Measurements from ENCODE around the gene RRAGD. TPM values are rescaled to one million over a fixed set of nuclear protein-coding genes. Genes with fewer than 3 reads are reported as not detected.

RRAGD gene
- total and polyA plus RNA-seq, 2 experiments from 2014 or later: 7.0 to 20.1 TPM

GRCh38 chr6:89353118-89353556 is 58.9 kb downstream of the RRAGD start (continued):
- TF ChIP-seq ETS1 (IDR thresholded peaks at IDR 0.05) (no peak), EZH2phosphoT487 (IDR thresholded peaks at IDR 0.05; ENCODE audit: unreplicated experiment) (no peak), CREB1 (CRISPR knock-in tag; IDR thresholded peaks at IDR 0.05; ENCODE audit: low read depth) (no peak), NANOG (IDR thresholded peaks at IDR 0.05; ENCODE audit: borderline replicate concordance) (no peak), ZNF331 (CRISPR knock-in tag; IDR thresholded peaks at IDR 0.05; ENCODE audit: low read depth) (no peak)

- Histone ChIP-seq H3K27ac (ENCODE audit: low read depth) (no peak within 1 kb of the TSS), H3K9me2 (ENCODE audit: insufficient read depth) (no peaks in the 10 kb centered on the region), H3K4me2 (peak within 1 kb of the TSS; percentile 92), H3K4me1 (ENCODE audit: insufficient read depth) (peaks cover 8% of the 10 kb centered on the region; the same call in 1 of the 2 replicates), H3K79me2 (replicated peaks; ENCODE audit: insufficient read depth) (no peaks in the 10 kb centered on the region), H2AFZ (peak within 1 kb of the TSS; percentile 93), H3F3A (replicated peaks; ENCODE audit: low read depth) (0 out of 2 replicates have a peak, but pooled peaks cover 4% of the 10 kb centered on the region), H3K36me3 (ENCODE audit: insufficient read depth) (no peaks in the 10 kb centered on the region), H4K20me1 (replicated peaks; ENCODE audit: insufficient read depth) (no peaks in the 10 kb centered on the region), H3K4me3 (peak within 1 kb of the TSS; percentile 69), H3K27me3 (ENCODE audit: insufficient read depth) (peaks cover 25% of the 10 kb centered on the region)
- Mint-ChIP-seq H3K27me3 (ENCODE audit: insufficient read depth, low read depth, poor library complexity) (peaks cover 17% of the 10 kb centered on the region), H3K9me3 (no peaks in the 10 kb centered on the region), H3K4me1 (peaks cover 28% of the 10 kb centered on the region), H3K27ac (no peak within 1 kb of the TSS), H3K4me3 (peak within 1 kb of the TSS; percentile 89), H3K36me3 (ENCODE audit: low read depth) (no peaks in the 10 kb centered on the region)
- TF ChIP-seq POLR2AphosphoS5 (IDR thresholded peaks at IDR 0.05; ENCODE audit: low read depth): peak; percentile 49
- peak; percentile 78 for TF ChIP-seq CREB1 (CRISPR knock-in tag; IDR thresholded peaks at IDR 0.05; ENCODE audit: low read depth)
- no peak for TF ChIP-seq ZNF114 (CRISPR knock-in tag; IDR thresholded peaks at IDR 0.05)
- TF ChIP-seq STAT1 (IDR thresholded peaks at IDR 0.05; ENCODE audit: unreplicated experiment): no peak
- DNase-seq (ENCODE audit: low spot score) (peak; percentile 85), ATAC-seq (peak; percentile 92)
These were observed 59.6 kb downstream of the RRAGD start, which contains the start of gene UBE2J1 for GRCh38 chr6:89352278-89353117. TSS of gene UBE2J1 (minus strand) at chr6:89352722. CDS start at chr6:89352569, 153 bp downstream.

GRCh38 chr6:89351671-89352277 is 60.3 kb downstream of the RRAGD start:
- Histone ChIP-seq H3F3A (replicated peaks; ENCODE audit: low read depth) (0 out of 2 replicates have a peak, but pooled peaks cover 4% of the 10 kb centered on the region), H3K4me1 (ENCODE audit: insufficient read depth) (peaks cover 8% of the 10 kb centered on the region; the same call in 1 of the 2 replicates), H3K4me3 (peak overlapping the region; percentile 69), H3K4me2 (peak overlapping the region; percentile 92), H3K27me3 (ENCODE audit: insufficient read depth) (peaks cover 25% of the 10 kb centered on the region), H3K36me3 (ENCODE audit: insufficient read depth) (no peaks in the 10 kb centered on the region), H4K20me1 (replicated peaks; ENCODE audit: insufficient read depth) (no peaks in the 10 kb centered on the region), H2AFZ (peak overlapping the region; percentile 93), H3K79me2 (replicated peaks; ENCODE audit: insufficient read depth) (no peaks in the 10 kb centered on the region), H3K9me2 (ENCODE audit: insufficient read depth) (no peaks in the 10 kb centered on the region), H3K27ac (ENCODE audit: low read depth) (no peak overlapping the region)
- H3K9me3 Mint-ChIP-seq: no peaks in the 10 kb centered on the region
- H3K4me1 Mint-ChIP-seq: peaks cover 28% of the 10 kb centered on the region
- no peak overlapping the region for H3K27ac Mint-ChIP-seq
- ATAC-seq (no peak), DNase-seq (ENCODE audit: low spot score) (peak; percentile 53)
- TF ChIP-seq POLR2AphosphoS5 (IDR thresholded peaks at IDR 0.05; ENCODE audit: low read depth) (no peak), CTCF (conservative IDR thresholded peaks at IDR 0.05; ENCODE audit: low read depth in 2 of 2) (no peak), EZH2 (IDR thresholded peaks at IDR 0.05; ENCODE audit: low read depth, unreplicated experiment) (peak; percentile 20), CREB1 (CRISPR knock-in tag; IDR thresholded peaks at IDR 0.05; ENCODE audit: low read depth) (no peak), NANOG (IDR thresholded peaks at IDR 0.05; ENCODE audit: borderline replicate concordance) (no peak)
- peaks cover 17% of the 10 kb centered on the region for H3K27me3 Mint-ChIP-seq (ENCODE audit: insufficient read depth, low read depth, poor library complexity)
- peak overlapping the region; percentile 89 for H3K4me3 Mint-ChIP-seq
- H3K36me3 Mint-ChIP-seq (ENCODE audit: low read depth): no peaks in the 10 kb centered on the region
